IPS-NIHi7 (cell line): ENCODE data around the gene ATRIP.

Experiments used
- DNase-seq: peaks from one replicate; pipeline ENCODE4 v3.0.0; 2012; ENCODE audit warnings: mixed read lengths; ENCODE audit errors: extremely low spot score

The ATRIP gene

GRCh38 chr3:48504051-48504946, 57.8 kb downstream of the ATRIP start, which contains the start of gene SHISA5:
Gene SHISA5, minus strand, starts transcription at chr3:48504174. Its CDS starts 80 bp downstream, at chr3:48504094.
- DNase-seq = peak; percentile 67

GRCh38 chr3:48505146-48505545, 58.6 kb downstream of the ATRIP start:
- peak; percentile 5 for DNase-seq

GRCh38 chr3:48505968-48506504, 59.5 kb downstream of the ATRIP start:
- no peak for DNase-seq

- DNase-seq = peak; percentile 96
Observed at GRCh38 chr3:48507256-48508061, 60.9 kb downstream of the ATRIP start.

- no peak for DNase-seq
Observed at GRCh38 chr3:48511551-48511950, 65.0 kb downstream of the ATRIP start.

GRCh38 chr3:48514431-48515227, 68.1 kb downstream of the ATRIP start:
- DNase-seq = no peak
